ENCODE measurements around the gene GIT2. TPM values are rescaled to one million over a fixed set of nuclear protein-coding genes. Genes with fewer than 3 reads are reported as not detected.

Gene GIT2
- total and polyA plus RNA-seq, 5 experiments from 2014 or later = 54.9 to 102 (median 67.4) TPM

DNA sequence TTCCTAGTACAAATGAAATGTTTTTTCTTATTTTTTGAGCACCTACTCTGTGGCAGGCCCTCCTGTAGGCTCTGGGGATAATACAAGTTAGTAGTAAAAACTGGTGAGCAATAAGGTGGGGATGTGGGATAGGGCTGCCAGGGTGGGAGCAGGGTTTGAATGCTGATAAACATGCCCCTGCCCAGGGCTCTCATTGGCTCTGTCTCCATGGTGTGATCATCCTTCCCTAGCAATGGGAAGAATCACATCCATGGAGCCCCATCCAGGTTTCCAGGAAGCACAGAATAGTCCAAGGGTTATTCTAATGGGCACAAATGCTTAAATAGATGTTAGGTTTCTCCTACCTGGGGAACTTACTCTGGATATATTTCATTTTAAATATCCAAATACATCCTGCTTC, 45.5 kb downstream of the GIT2 start:
- no peak for ATAC-seq
- no peaks in the 10 kb centered on the region for H3K27me3 Mint-ChIP-seq
- no peak overlapping the region for H3K4me3 Mint-ChIP-seq
- H3K9me3 Mint-ChIP-seq = no peaks in the 10 kb centered on the region
- H3K27ac Mint-ChIP-seq = peak overlapping the region in 8 of 10 donors; percentile 0 to 87 (median 36)
- DNase-seq = no peak
- POLR2A ChIA-PET = no interaction called here
- peaks cover 17 to 34% (median 30%) of the 10 kb centered on the region in 4 donors for H3K4me1 Mint-ChIP-seq
- peaks cover 13 to 91% (median 18%) of the 10 kb centered on the region in 3 donors for H3K36me3 Mint-ChIP-seq

DNA sequence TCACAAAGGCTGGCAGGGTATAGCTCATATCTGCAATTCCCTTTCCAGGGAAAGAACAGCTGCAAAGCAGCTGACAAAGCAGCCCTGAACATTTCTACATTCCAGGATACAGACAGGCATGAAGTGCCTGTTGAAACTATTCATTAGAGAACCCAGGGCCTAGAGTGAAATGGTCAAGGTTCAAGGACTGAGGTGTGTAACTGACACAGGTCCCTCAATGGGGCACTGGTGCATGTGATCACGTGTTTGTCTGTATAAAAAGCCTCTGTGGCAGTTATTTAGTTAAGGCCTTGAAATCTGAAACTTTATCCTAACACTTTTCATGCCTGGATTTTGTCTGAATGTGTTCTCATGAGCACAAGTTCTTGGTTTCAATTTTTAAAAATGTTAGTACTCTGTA, 47.1 kb downstream of the GIT2 start:
- Mint-ChIP-seq H3K27ac (peak overlapping the region in 7 of 10 donors; percentile 16 to 87 (median 44)), H3K9me3 (no peaks in the 10 kb centered on the region), H3K36me3 (peaks cover 13 to 89% (median 18%) of the 10 kb centered on the region in 3 donors), H3K4me3 (no peak overlapping the region), H3K4me1 (peaks cover 17 to 38% (median 30%) of the 10 kb centered on the region in 4 donors), H3K27me3 (no peaks in the 10 kb centered on the region)
- DNase-seq (no peak), ATAC-seq (no peak)
- POLR2A ChIA-PET = interaction anchor here (0.8 kb wide), 1 partner anchor 49 kb away, joined by 3 read pairs; the partner anchor contains the start of gene TCHP

DNA sequence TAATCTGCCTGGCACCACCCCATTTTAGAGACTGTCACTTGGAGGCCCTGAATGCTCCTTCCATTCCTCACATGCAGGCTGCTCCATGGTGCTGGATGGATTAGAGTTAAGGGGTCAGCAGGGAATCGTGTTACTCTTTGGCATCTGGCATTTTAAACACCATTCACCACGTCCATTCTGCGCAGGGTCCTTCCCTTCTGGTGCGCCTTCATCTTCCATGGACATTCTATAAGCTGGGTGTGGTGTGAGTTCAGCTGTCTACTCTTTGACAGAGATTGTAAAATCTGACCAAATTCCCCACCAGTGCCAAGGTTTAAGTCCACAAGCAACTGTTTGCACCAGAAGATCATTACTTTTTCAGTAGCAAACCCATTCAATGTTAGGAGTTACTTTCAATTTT, 47.8 kb downstream of the GIT2 start:
- DNase-seq (no peak), ATAC-seq (no peak)
- H3K4me3 Mint-ChIP-seq = peak overlapping the region in 3 of 10 donors; percentile 1 to 57 (median 47)
- peak overlapping the region; percentile 27 to 96 (median 72) for H3K27ac Mint-ChIP-seq
- no peaks in the 10 kb centered on the region for H3K9me3 Mint-ChIP-seq
- H3K4me1 Mint-ChIP-seq = peaks cover 17 to 38% (median 30%) of the 10 kb centered on the region in 4 donors
- no peaks in the 10 kb centered on the region for H3K27me3 Mint-ChIP-seq
- peaks cover 13 to 86% (median 18%) of the 10 kb centered on the region in 3 donors for H3K36me3 Mint-ChIP-seq
- POLR2A ChIA-PET = interaction anchor here (0.8 kb wide), 1 partner anchor 48 kb away, joined by 3 read pairs; the partner anchor contains the start of gene TCHP

DNA sequence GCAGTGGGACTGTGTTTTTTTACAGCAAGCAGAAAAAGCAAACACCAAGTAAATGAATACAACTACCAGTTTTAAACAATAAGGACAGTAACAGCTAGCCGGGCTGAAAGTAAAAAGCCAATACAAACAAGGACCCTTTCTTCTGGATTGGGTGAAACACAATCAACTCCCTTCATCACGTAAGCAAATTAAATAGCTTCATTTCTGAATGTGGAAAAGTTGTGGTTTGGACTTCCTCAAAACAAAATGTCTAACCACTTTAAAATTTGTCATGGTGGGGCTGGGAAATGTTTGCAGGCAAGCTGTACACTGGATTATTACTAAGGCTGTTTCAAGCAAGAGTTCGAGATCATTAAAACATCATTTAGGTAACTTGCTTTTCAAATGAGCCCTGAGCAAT, 48.6 kb downstream of the GIT2 start:
- Mint-ChIP-seq H3K4me3 (peak overlapping the region in 1 of 10 donors; percentile 31), H3K36me3 (peaks cover 7 to 80% (median 14%) of the 10 kb centered on the region in 3 donors), H3K9me3 (no peaks in the 10 kb centered on the region), H3K27me3 (no peaks in the 10 kb centered on the region), H3K4me1 (peaks cover 16 to 36% (median 30%) of the 10 kb centered on the region in 4 donors), H3K27ac (peak overlapping the region; percentile 63 to 90 (median 83))
- DNase-seq = no peak
- no peak for ATAC-seq
- POLR2A ChIA-PET = no interaction called here

DNA sequence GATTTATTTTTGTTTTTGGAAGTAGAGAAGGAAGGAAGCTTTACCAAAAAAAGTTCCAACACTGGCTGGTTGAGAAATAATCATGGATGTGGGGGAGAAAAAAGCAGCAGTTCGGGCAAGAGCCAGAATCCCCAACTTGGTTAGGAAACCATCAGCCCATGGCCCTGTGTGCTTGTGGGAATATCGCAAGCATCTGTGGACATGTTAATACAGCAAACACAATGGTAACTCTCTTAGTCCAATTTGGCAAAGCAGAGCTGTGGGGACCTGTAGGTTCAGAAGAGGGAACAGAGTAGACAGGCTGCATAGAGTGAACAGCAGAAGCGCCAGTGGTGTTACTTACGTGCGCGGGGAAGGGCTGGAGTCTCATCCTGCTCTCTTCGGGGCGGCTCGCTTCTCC, 49.3 kb downstream of the GIT2 start:
- Mint-ChIP-seq H3K27ac (peak overlapping the region; percentile 63 to 90 (median 84)), H3K36me3 (peaks cover 4 to 75% (median 11%) of the 10 kb centered on the region in 3 donors), H3K27me3 (no peaks in the 10 kb centered on the region), H3K9me3 (no peaks in the 10 kb centered on the region), H3K4me1 (peaks cover 13 to 34% (median 28%) of the 10 kb centered on the region in 4 donors), H3K4me3 (peak overlapping the region in 6 of 10 donors; percentile 16 to 57 (median 26))
- DNase-seq = no peak
- ATAC-seq = no peak
- POLR2A ChIA-PET = no interaction called here

DNA sequence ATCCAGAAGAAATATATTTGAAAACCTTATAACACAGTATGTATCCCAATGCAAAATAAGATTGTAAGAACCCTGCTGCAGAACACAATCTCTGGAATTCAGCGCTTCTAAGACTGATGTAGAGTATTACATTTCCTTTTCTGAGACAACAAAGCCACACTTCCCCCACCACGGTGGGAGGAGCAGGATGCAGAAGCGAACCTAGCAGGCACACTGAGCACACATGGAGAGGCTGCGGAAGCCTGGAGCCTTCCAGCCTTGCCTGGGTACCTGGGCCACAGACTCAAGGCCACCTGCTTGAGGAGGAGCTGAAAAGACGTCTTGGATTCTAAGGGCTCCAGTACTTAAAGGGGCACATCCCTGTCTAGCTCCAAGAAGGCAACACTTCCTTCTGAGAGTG, 49.7 kb downstream of the GIT2 start:
- Mint-ChIP-seq H3K4me3 (peak overlapping the region in 6 of 10 donors; percentile 9 to 57 (median 26)), H3K4me1 (peaks cover 11 to 34% (median 29%) of the 10 kb centered on the region in 4 donors), H3K27ac (peak overlapping the region; percentile 63 to 90 (median 84)), H3K36me3 (peaks cover 4 to 71% (median 11%) of the 10 kb centered on the region in 3 donors), H3K9me3 (no peaks in the 10 kb centered on the region), H3K27me3 (no peaks in the 10 kb centered on the region)
- POLR2A ChIA-PET = no interaction called here
- ATAC-seq = peak in 1 of 2 donors; percentile 51
- no peak for DNase-seq

GRCh38 chr12:109944561-109945359, 51.4 kb downstream of the GIT2 start:
- DNase-seq (no peak), ATAC-seq (no peak)
- H3K4me3 Mint-ChIP-seq = no peak overlapping the region
- peaks cover 4 to 56% (median 11%) of the 10 kb centered on the region in 3 donors for H3K36me3 Mint-ChIP-seq
- POLR2A ChIA-PET = interaction anchor here (0.7 kb wide), 1 partner anchor 715 kb away, joined by 3 read pairs; no protein-coding TSS in a partner anchor
- peaks cover 12 to 37% (median 25%) of the 10 kb centered on the region in 4 donors for H3K4me1 Mint-ChIP-seq
- H3K27me3 Mint-ChIP-seq = no peaks in the 10 kb centered on the region
- peak overlapping the region in 5 of 10 donors; percentile 7 to 74 (median 24) for H3K27ac Mint-ChIP-seq
- no peaks in the 10 kb centered on the region for H3K9me3 Mint-ChIP-seq

DNA sequence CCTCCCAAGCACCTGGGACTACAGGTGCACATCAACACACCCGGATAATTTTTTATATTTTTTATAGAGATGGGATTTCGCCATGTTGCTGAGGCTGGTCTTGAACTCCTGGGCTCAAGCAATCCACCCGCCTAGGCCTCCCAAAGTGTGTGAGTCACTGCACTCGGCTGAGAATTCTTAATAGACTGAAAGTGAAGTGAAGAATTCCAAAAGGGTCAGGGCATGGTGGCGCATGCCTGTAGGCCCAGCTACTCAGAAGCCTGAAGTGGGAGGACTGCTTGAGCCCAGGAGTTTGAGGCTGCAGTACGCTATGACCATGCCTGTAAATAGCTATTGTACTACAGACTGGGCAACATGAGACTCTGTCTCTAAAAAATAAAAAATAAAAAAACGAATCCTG, 52.4 kb downstream of the GIT2 start:
- Mint-ChIP-seq H3K4me1 (peaks cover 12 to 36% (median 24%) of the 10 kb centered on the region in 4 donors), H3K4me3 (no peak overlapping the region), H3K27me3 (no peaks in the 10 kb centered on the region), H3K36me3 (peaks cover 4 to 51% (median 11%) of the 10 kb centered on the region in 3 donors), H3K27ac (peak overlapping the region in 1 of 10 donors; percentile 36), H3K9me3 (no peaks in the 10 kb centered on the region)
- ATAC-seq (no peak), DNase-seq (no peak)
- POLR2A ChIA-PET = no interaction called here

GRCh38 chr12:109940339-109940923, 55.7 kb downstream of the GIT2 start:
- DNase-seq (no peak), ATAC-seq (no peak)
- POLR2A ChIA-PET = interaction anchor here (0.6 kb wide), 1 partner anchor 93 kb away, joined by 3 read pairs; no protein-coding TSS in a partner anchor
- Mint-ChIP-seq H3K36me3 (peaks cover 0 to 58% (median 18%) of the 10 kb centered on the region in 3 donors), H3K4me1 (peaks cover 0 to 10% (median 1%) of the 10 kb centered on the region in 4 donors), H3K9me3 (no peaks in the 10 kb centered on the region), H3K27ac (peak overlapping the region in 5 of 10 donors; percentile 7 to 79 (median 48)), H3K4me3 (no peak overlapping the region), H3K27me3 (no peaks in the 10 kb centered on the region)

DNA sequence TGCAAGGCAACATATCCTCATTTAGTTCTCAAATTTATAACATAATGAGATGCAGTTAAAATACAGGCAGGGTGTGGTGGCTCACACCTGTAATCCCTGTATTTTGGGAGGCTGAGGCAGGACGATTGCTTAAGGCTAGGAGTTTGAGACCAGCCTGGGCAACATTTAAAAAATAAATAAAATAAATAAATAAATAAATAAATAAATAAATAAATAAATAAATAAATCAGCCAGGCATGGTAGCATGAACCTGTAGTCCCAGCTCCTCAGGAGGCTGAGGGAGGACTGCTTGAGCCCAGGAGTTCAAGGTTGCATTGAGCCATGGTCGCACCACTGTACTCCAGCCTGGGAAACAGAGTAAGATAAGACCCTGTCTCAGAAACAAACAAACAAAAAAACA, 56.7 kb downstream of the GIT2 start:
- Mint-ChIP-seq H3K4me3 (no peak overlapping the region), H3K36me3 (peaks cover 0 to 59% (median 20%) of the 10 kb centered on the region in 3 donors), H3K27ac (peak overlapping the region in 1 of 10 donors; percentile 43), H3K9me3 (no peaks in the 10 kb centered on the region), H3K27me3 (no peaks in the 10 kb centered on the region), H3K4me1 (peaks cover 0 to 4% (median 1%) of the 10 kb centered on the region in 4 donors)
- no peak for DNase-seq
- no peak for ATAC-seq
- POLR2A ChIA-PET = no interaction called here

DNA sequence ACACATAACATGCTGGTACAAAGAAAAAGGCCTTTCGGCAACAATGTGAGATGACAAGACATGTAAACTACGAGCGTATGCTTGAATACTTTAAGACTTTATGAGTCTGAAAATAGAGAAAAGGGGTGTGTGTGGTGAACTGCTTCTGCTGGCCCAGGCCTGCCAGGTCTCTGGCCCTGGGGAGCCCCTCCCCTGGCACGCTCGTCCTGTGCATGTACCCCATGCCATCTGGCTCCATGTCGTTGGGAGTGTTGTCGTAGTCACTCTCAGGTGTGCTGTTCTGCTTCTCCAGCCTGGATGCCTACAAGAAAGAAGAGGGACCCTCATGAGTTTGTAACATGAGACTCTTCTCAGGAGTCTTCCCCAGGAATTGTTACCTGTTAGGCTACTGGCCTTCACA, 57.2 kb downstream of the GIT2 start:
- H3K9me3 Mint-ChIP-seq = no peaks in the 10 kb centered on the region
- no peaks in the 10 kb centered on the region for H3K27me3 Mint-ChIP-seq
- ATAC-seq (no peak), DNase-seq (no peak)
- H3K4me1 Mint-ChIP-seq = peaks cover 0 to 4% (median 1%) of the 10 kb centered on the region in 4 donors
- H3K36me3 Mint-ChIP-seq = peaks cover 0 to 63% (median 24%) of the 10 kb centered on the region in 3 donors
- H3K4me3 Mint-ChIP-seq = no peak overlapping the region
- POLR2A ChIA-PET = no interaction called here
- H3K27ac Mint-ChIP-seq = peak overlapping the region in 1 of 10 donors; percentile 20

DNA sequence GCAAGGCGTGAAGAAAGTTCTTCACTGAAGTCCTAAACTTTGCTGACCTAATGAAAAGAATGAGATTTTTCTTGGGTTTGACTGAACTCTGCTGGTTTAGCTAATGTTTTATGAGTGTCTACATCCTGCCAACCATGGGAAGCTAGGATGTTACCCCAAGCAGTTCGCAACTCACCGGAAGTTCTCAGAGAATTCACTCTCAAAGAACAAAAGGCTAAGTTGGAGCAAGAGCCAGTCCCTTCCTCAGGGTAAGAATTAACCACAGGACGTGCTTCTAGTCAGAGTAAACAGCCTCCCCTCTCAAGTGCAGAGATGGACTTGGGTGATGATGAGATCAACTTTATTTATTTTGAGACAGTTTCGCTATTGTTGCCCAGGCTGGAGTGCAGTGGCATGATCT, 58.8 kb downstream of the GIT2 start:
- Mint-ChIP-seq H3K4me1 (peaks cover 0 to 4% (median 1%) of the 10 kb centered on the region in 4 donors), H3K27me3 (no peaks in the 10 kb centered on the region), H3K36me3 (peaks cover 2 to 70% (median 28%) of the 10 kb centered on the region in 3 donors), H3K9me3 (no peaks in the 10 kb centered on the region), H3K27ac (no peak overlapping the region), H3K4me3 (no peak overlapping the region)
- POLR2A ChIA-PET = no interaction called here
- DNase-seq = no peak
- ATAC-seq = no peak

- Mint-ChIP-seq H3K36me3 (peaks cover 7 to 96% (median 28%) of the 10 kb centered on the region in 3 donors), H3K4me1 (no peaks in the 10 kb centered on the region), H3K4me3 (no peak overlapping the region), H3K9me3 (no peaks in the 10 kb centered on the region), H3K27me3 (no peaks in the 10 kb centered on the region), H3K27ac (peak overlapping the region in 1 of 10 donors; percentile 47)
- no peak for ATAC-seq
- POLR2A ChIA-PET = no interaction called here
- no peak for DNase-seq
Measured at GRCh38 chr12:109934026-109934425, 62.1 kb downstream of the GIT2 start.

Data from naive thymus-derived CD8-positive, alpha-beta T cell (primary cell).